ENCODE data around the gene SERAC1.
"Not testable (repeated sequence)": the region's sequence is repeated elsewhere in the genome, so short reads cannot be mapped to it uniquely, and the experiment has no call there.

Gene SERAC1

GRCh38 chr6:158170656-158171081, 2.6 kb upstream of the SERAC1 start:
- DNase-seq (ENCODE audit: insufficient read length, low spot score) (no peak), FAIRE-seq (no peak)
- no peak for TF ChIP-seq CTCF (IDR thresholded peaks at IDR 0.05; ENCODE audit: insufficient read depth, missing control alignments)

GRCh38 chr6:158169634-158170033, 1.6 kb upstream of the SERAC1 start:
- not testable (repeated sequence) for FAIRE-seq; DNase-seq (ENCODE audit: insufficient read length, low spot score)

- FAIRE-seq (no peak), DNase-seq (ENCODE audit: insufficient read length, low spot score) (no peak)
- no peak for TF ChIP-seq CTCF (IDR thresholded peaks at IDR 0.05; ENCODE audit: insufficient read depth, missing control alignments)
Observed at GRCh38 chr6:158165919-158166416, 2.1 kb downstream of the SERAC1 start.

GRCh38 chr6:158164579-158165170, 3.4 kb downstream of the SERAC1 start:
- no peak for FAIRE-seq
- TF ChIP-seq CTCF (IDR thresholded peaks at IDR 0.05; ENCODE audit: insufficient read depth, missing control alignments): no peak
- DNase-seq (ENCODE audit: insufficient read length, low spot score): no peak

GRCh38 chr6:158161566-158162254, 6.4 kb downstream of the SERAC1 start:
- TF ChIP-seq CTCF (IDR thresholded peaks at IDR 0.05; ENCODE audit: insufficient read depth, missing control alignments): no peak
- DNase-seq (ENCODE audit: insufficient read length, low spot score): no peak
- FAIRE-seq: no peak

GRCh38 chr6:158160932-158161539, 7.0 kb downstream of the SERAC1 start:
- DNase-seq (ENCODE audit: insufficient read length, low spot score) (no peak), FAIRE-seq (no peak)
- TF ChIP-seq CTCF (IDR thresholded peaks at IDR 0.05; ENCODE audit: insufficient read depth, missing control alignments): no peak

GRCh38 chr6:158158748-158159147, 9.3 kb downstream of the SERAC1 start:
- DNase-seq (ENCODE audit: insufficient read length, low spot score) (no peak), FAIRE-seq (no peak)
- no peak for TF ChIP-seq CTCF (IDR thresholded peaks at IDR 0.05; ENCODE audit: insufficient read depth, missing control alignments)
